Hepatocyte (in vitro differentiated cells): Measurements from ENCODE around the gene PSMB7.

ENCODE experiments used
- EZH2 ChIP-seq: fragments of 200-600 bp; sonication (generic); IDR thresholded peaks from 2 replicates; pipeline ENCODE4 v1.6.1; 2016; ENCODE audit warnings: antibody characterized with exemption, mild to moderate bottlenecking, borderline replicate concordance
- TF ChIP-seq, protein P1 (sequence below): fragments of 200-600 bp; sonication (generic); IDR thresholded peaks from 2 replicates; pipeline ENCODE4 v1.5.1; 2016; ENCODE audit warnings: antibody characterized with exemption, mild to moderate bottlenecking; ENCODE audit not compliant: poor library complexity

DNA sequence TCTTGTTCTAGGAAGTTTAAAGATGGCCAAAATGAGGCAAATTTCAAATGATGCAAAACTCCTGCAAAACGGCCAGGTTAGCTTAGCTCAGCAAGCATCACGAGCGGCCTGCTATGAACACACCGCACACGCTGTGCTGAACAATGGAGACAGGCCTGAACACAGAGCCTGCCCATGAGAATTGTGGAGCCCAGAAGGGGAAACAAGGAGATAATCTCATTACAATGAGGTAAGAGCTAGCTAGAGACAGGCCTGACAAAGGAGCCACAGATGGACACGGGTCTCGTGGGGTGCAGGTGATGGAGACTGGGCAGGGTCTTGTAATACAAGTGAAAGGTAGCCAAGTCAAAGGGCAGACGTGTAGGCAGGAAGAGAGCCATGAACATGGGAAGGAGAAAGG is 50.2 kb downstream of the PSMB7 start:
- TF ChIP-seq, protein P1, sequence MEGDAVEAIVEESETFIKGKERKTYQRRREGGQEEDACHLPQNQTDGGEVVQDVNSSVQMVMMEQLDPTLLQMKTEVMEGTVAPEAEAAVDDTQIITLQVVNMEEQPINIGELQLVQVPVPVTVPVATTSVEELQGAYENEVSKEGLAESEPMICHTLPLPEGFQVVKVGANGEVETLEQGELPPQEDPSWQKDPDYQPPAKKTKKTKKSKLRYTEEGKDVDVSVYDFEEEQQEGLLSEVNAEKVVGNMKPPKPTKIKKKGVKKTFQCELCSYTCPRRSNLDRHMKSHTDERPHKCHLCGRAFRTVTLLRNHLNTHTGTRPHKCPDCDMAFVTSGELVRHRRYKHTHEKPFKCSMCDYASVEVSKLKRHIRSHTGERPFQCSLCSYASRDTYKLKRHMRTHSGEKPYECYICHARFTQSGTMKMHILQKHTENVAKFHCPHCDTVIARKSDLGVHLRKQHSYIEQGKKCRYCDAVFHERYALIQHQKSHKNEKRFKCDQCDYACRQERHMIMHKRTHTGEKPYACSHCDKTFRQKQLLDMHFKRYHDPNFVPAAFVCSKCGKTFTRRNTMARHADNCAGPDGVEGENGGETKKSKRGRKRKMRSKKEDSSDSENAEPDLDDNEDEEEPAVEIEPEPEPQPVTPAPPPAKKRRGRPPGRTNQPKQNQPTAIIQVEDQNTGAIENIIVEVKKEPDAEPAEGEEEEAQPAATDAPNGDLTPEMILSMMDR = no peak
- TF ChIP-seq EZH2 = no peak
